Pancreas (tissue), 10 donors: ENCODE measurements around the gene GLT1D1. TPM values are rescaled to one million over a fixed set of nuclear protein-coding genes. Genes with fewer than 3 reads are reported as not detected.

Source experiments
- ATAC-seq, 4 donors: fragments of 200-7000 bp; cut with Tn5 transposase; one replicate each; pipeline versions ENCODE4 v1.8.0 to v1.9.1; 2020; ENCODE audit warnings: mild to moderate bottlenecking in 4 of 4, moderate library complexity in 4 of 4
- DNase-seq, 6 donors: peaks; one replicate each; pipeline ENCODE4 v3.0.0-alpha.2; 2020
- FAIRE-seq: peaks from 2 replicates; lab custom pipeline; 2012; peaks lifted over from hg19 to GRCh38; lab: Jason Lieb, UNC
- H3K27ac ChIP-seq, 4 donors: fragments of 200-600 bp; sonication (generic); 1 replicate in 3 of 4; 2 replicates in 1 of 4; pipeline versions ENCODE4 v1.5.0 to v1.8.0; 2020
- H3K27me3 ChIP-seq, 4 donors: fragments of 200-600 bp; one replicate each; pipeline ENCODE4 v1.8.0; 2021
- H3K36me3 ChIP-seq, 3 donors: fragments of 200-600 bp; sonication (generic) in 1 of 3; one replicate each; pipeline versions ENCODE4 v1.5.0 to v1.8.0; 2020 to 2021
- H3K4me1 ChIP-seq, 3 donors: fragments of 200-600 bp; one replicate each; pipeline ENCODE4 v1.8.0; 2021
- H3K4me3 ChIP-seq, 4 donors: fragments of 200-600 bp; sonication (generic) in 2 of 4; one replicate each; pipeline versions ENCODE4 v1.5.0 to v1.8.0; 2020 to 2021
- H3K9me3 ChIP-seq, 4 donors: fragments of 200-600 bp; one replicate each; pipeline ENCODE4 v1.8.0; 2021
- CTCF ChIP-seq, 4 donors: fragments of 200-600 bp; sonication (generic) in 3 of 4; IDR thresholded peaks; one replicate each; pipeline versions ENCODE4 v1.5.0 to v1.8.0; 2021; ENCODE audit warnings: antibody characterized with exemption in 4 of 4
- WGBS, 2 donors: extraction: QIAGEN DNeasy Blood & Tissue Kit; methylation state at CpG; one replicate each; pipeline ENCODE4 v1.1.7; 2013; 5-methylcytosine and 5-hydroxymethylcytosine counted together
- intact Hi-C, 3 donors: fragments of 100-400 bp; cut with DNase I; formaldehyde crosslinking; loops; one replicate each; pipeline versions ENCODE4 v1.11.1 to v1.14.2; 2022
- polyA plus RNA-seq, 2 donors: library from polyadenylated mRNA; stranded (reverse); fragments of 200-250 nt; gene quantifications; one replicate each; pipeline ENCODE4 v1.2.3, GENCODE V29; 2013
- total RNA-seq, 6 donors: library from RNA; stranded (reverse); fragmentation: NEBNext Ultra II Directional in 4 of 6; extraction: Animal tissue kit (Norgen Biotek cat#: 25700) in 4 of 6; gene quantifications; one replicate each; pipeline versions ENCODE4 v1.2.1 to v1.2.4, GENCODE V29; 2021 to 2023
- donor health status: healthy with polysubstance abuse.
- donor health status: DM: no; HTN: no; CAD: no; lungs with moderate emphysema.
- donor health status: DM: no; HTN: no; CAD: no.
- donor health status: control.
- donor health status: control.
- donor health status: Bipolar disorder and iron deficiency.
- donor health status: DM: yes; HTN: yes; CAD: no.
- donor health status: DM: no; HTN: no; CAD: no.
- donor health status: DM: no; HTN: no; CAD: no.
- donor health status: DM: yes; HTN: yes; CAD: no.

The GLT1D1 gene
- total and polyA plus RNA-seq, 8 donors: 0.12 to 1.3 (median 0.28) TPM

GRCh38 chr12:128872303-128872702 lies 19.0 kb downstream of the GLT1D1 start:
- ATAC-seq: no peak

DNA sequence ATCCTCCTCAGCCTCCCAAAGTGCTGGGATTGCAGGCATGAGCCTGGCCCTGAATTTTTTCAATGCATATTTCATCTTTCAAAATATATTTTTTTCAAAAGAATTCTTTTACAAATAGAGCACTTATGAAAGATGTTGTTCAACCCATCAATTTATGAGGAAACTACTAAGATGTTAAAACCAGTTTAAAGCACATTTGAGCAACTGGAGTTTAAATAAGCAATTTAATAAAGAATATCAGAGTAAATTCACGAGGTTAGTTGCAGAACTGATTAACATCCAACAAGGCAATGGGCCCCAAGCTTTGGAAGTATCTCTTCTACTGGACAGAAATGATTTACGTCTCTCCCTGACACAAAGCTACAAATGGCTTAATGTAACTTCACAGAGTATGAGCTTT lies 23.3 kb downstream of the GLT1D1 start:
- DNase-seq: no peak

More at GRCh38 chr12:128872303-128872702, 19.0 kb downstream of the GLT1D1 start:
- H3K36me3 ChIP-seq: no peaks in the 10 kb centered on the region
- H3K4me1 ChIP-seq: no peaks in the 10 kb centered on the region
- FAIRE-seq: no peak
- no peak for DNase-seq
- no peak for TF ChIP-seq CTCF (IDR thresholded peaks at IDR 0.05)
- H3K4me3 ChIP-seq: no peak overlapping the region
- WGBS, 2 donors: 68 to 75% methylated on average over 5 of the region's 5 CpGs
- no peaks in the 10 kb centered on the region for H3K27me3 ChIP-seq
- peaks cover 0 to 9% (median 0%) of the 10 kb centered on the region in 4 donors for H3K9me3 ChIP-seq
- no peak overlapping the region for H3K27ac ChIP-seq
- intact Hi-C loops: no loop called here

GRCh38 chr12:128879898-128880764 lies 26.9 kb downstream of the GLT1D1 start:
- intact Hi-C loops: no loop called here
- no peak for TF ChIP-seq CTCF (IDR thresholded peaks at IDR 0.05)
- 39 to 41% methylated on average over 4 of the region's 4 CpGs for WGBS, 2 donors
- Histone ChIP-seq H3K27ac (no peak overlapping the region), H3K4me1 (no peaks in the 10 kb centered on the region), H3K36me3 (no peaks in the 10 kb centered on the region), H3K27me3 (peaks cover 0 to 5% (median 0%) of the 10 kb centered on the region in 4 donors), H3K4me3 (no peak overlapping the region), H3K9me3 (peaks cover 0 to 9% (median 0%) of the 10 kb centered on the region in 4 donors)
- ATAC-seq (no peak), FAIRE-seq (no peak), DNase-seq (no peak)

More for the DNA sequence above, 23.3 kb downstream of the GLT1D1 start:
- no peaks in the 10 kb centered on the region for H3K36me3 ChIP-seq
- H3K4me3 ChIP-seq: no peak overlapping the region
- no peak for ATAC-seq
- WGBS, 2 donors: 49 to 56% methylated on average over 2 of the region's 2 CpGs
- peaks cover 0 to 9% (median 0%) of the 10 kb centered on the region in 4 donors for H3K9me3 ChIP-seq
- H3K4me1 ChIP-seq: no peaks in the 10 kb centered on the region
- H3K27me3 ChIP-seq: no peaks in the 10 kb centered on the region
- no peak for TF ChIP-seq CTCF (IDR thresholded peaks at IDR 0.05)
- FAIRE-seq: no peak
- H3K27ac ChIP-seq: no peak overlapping the region
- intact Hi-C loops: no loop called here

GRCh38 chr12:128891856-128892255 lies 38.6 kb downstream of the GLT1D1 start:
- TF ChIP-seq CTCF (IDR thresholded peaks at IDR 0.05): no peak
- ATAC-seq: no peak

DNA sequence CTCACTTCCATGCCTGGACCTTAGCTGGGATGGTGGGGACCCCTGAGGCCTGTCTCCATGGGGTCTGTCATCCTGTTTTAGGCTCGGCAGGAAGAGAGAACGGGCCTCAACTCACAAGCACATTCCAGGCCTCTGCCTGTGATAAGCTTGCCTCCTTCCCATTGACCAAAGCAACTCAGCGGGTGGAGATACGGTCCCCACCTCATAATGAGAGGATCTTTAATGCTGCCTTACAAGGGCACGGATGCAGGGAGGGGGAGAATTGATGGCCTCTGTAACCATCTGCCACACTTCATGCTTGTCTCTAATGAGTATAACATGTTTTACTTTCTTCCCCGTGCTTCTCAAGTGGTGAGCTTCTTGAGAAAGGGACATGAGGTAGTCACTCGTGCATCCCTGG lies 50.0 kb downstream of the GLT1D1 start:
- Histone ChIP-seq H3K4me3 (no peak overlapping the region), H3K9me3 (no peaks in the 10 kb centered on the region), H3K27ac (no peak overlapping the region), H3K4me1 (peaks cover 0 to 8% (median 5%) of the 10 kb centered on the region in 3 donors), H3K36me3 (no peaks in the 10 kb centered on the region), H3K27me3 (peaks cover 0 to 38% (median 4%) of the 10 kb centered on the region in 4 donors)
- intact Hi-C loops: no loop called here
- ATAC-seq (no peak), FAIRE-seq (no peak), DNase-seq (no peak)
- 65 to 74% methylated on average over 7 of the region's 7 CpGs for WGBS, 2 donors
- no peak for TF ChIP-seq CTCF (IDR thresholded peaks at IDR 0.05)

More at GRCh38 chr12:128891856-128892255, 38.6 kb downstream of the GLT1D1 start:
- Histone ChIP-seq H3K27ac (no peak overlapping the region), H3K4me1 (no peaks in the 10 kb centered on the region), H3K36me3 (no peaks in the 10 kb centered on the region), H3K4me3 (no peak overlapping the region), H3K27me3 (peaks cover 0 to 9% (median 0%) of the 10 kb centered on the region in 4 donors), H3K9me3 (no peaks in the 10 kb centered on the region)
- FAIRE-seq: no peak
- intact Hi-C loops: no loop called here
- DNase-seq: no peak
- WGBS, 2 donors: 50 to 55% methylated on average over 6 of the region's 6 CpGs
